GM19372 (cell line): ENCODE results near the gene PREP.
"Not testable (repeated sequence)": the region's sequence is repeated elsewhere in the genome, so short reads cannot be mapped to it uniquely, and the experiment has no call there.

ENCODE experiments used
- ATAC-seq: cut with Tn5 transposase; IDR thresholded peaks from one replicate; pipeline ENCODE4 v1.9.1; 2021; ENCODE audit warnings: mild to moderate bottlenecking, low read depth, moderate library complexity; ENCODE audit not compliant: unreplicated experiment

The PREP gene

DNA sequence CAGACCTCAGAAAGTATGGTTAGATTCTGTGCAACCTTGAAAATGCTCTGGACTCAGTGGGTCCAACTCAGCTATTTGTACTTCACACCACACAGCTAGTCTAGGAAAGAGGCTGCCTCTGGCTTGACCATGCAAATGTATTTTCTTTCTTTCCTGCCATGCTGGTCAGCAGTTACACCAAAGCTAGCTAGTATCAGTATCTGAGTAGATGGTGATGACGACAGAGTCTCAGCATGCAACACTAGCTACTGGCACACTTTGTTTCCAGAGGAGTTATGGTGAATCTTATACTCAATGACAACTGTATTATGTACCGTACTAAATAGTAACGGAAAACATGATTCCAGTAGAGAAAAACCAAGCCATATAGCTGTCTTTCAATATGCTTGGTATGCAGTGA lies 126.5 kb downstream of the PREP start:
- no peak for ATAC-seq

DNA sequence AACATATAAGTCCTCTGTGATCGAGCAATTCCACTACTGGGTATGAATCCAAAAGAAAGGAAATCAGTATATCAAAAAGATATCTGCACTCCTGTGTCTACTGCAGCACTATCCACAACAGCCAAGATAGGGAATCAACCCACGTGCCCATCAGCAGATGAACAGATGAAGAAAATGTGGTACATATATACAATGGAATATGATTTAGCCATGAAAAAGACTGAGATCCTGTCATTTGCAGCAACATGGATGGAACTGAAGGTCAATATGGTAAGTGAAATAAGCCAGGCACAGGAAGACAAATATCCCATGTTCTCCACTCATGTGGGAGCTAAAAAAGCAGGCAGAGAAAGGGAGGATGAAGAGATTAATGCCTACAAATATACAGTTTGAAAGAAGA lies 127.3 kb downstream of the PREP start:
- ATAC-seq, result no peak

DNA sequence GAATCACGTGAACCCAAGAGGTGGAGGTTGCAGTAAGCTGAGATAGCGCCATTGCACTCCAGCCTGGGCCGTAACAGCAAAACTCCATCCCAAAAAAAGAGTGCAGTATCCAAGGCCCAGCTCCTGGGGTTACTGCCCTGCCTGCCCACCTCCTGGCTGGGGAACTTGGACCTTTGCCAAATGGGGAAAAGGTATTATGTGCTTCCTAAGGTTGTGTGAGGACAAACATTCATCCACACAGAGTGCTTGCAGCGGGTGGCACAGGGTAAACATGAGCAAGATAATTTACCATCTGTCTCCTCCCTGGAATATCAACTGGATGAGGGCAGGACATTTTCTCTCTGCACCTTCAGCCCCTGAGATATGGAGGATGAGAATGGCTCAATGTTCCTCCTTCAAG lies 128.2 kb downstream of the PREP start:
- ATAC-seq, result no peak

DNA sequence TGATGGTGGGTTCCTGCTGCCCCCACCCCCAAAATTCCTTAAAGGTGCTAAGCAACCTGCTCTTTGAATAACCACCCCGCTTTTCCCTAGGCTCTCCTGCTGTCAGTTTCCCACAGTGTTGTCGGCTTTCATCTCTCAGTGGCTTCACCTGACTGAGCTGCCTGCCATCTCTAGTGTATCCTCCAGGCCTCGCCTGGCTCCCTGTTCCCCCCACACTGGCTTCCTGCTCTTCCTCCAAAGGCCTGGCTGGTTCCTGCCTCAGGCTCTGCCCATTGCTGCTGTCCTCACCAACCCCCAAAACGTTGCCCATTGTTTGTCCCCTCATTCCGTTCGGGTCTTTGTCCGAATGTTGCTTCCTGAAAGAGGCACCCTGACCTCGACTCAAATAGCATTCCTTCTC lies 129.3 kb downstream of the PREP start:
- ATAC-seq, result no peak

DNA sequence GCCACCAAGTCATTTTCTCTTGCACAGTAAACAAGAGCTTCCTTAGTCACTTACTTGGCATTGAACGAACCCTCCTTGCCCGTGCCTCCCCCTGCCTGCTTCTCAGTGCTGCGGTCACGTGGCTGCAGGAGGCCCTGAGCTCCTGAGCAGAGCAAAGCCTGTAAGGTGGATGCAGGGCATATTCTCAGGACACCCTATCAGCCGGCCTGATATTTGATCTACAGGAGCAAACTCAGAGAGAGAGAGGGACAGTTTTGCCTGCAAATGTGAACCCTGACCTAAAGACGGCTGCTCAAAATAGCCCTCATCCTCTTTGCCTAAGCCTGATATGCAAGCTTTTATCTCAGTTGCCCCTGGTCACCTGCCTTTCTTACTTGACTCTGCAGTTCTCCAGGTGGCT lies 130.1 kb downstream of the PREP start:
- ATAC-seq, result no peak

DNA sequence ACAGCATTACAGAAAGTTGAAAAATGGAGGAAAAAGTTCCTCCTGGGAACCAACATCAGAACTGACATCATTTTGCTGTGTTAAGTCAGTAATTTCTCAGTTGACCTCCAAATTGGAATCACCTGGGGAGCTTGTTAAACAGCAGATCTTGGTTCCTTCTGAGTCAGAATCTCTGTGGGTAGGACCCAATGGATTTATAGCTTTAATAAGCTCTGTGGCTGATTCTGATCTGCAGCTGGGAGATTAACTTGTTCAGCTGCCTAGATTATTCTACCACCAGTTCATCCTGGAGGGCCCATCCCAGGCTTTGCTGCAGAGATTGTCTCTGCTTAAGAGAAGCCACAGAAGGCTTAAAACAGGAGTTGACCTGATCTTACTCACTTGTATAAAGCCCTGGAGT lies 132.4 kb downstream of the PREP start:
- no peak for ATAC-seq

DNA sequence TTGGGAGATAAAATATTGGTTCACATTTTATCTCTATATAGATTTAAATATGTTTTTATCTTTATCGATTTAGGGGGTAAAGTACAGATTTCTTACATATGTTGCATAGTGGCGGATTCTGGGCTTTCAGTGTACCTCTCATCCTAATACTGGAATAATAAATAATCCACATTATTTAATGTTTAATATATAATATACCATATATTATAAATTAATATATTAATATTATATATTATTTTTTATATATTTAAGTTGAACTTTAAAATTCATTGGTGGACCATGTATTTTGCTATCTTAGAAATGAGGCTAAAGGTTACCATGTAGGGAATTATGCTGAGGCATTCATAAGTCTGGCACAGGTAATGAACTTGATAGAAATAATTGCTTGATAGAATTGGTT lies 133.5 kb downstream of the PREP start:
- ATAC-seq, result no peak

DNA sequence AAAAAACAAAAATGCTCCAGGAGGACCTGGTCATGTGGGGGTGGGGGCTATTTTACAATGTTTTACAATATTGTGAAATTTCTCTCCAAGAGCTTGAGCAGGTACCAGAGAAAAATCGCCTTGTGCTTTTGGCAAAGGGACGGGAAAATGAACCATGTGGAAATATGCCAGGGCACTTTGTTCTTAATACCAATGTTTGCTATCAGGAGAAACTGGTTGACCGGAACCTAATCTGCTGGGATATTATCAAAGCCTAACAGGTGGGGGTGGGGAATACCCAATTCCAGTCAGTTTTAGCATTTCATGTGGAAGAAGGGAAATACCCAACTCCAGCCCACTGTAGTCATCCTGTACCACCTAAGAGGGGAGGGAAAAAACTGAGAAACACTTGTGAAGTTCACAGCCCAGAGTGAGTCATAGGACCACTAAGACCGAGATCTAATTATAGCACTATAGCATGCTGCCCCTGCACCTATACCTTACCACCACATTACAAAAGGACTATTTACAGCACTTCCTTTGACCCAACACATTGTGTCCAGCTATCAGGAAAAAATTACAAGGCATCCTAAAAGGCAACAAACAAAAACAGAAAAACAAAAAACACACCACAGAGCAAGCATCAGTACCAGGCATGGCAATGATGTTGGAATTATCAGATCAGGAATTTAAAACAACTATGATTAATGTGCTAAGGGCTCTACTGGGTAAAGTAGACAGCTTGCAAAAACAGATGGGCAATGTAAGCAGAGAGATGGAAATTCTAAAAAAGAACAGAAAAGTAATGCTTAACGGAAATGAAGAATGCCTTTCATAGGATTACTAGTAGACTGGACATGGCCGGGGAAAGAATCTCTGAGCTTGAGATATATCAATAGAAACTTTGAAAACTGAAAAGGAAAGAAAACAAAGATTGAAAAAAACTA lies 138.9 kb downstream of the PREP start:
- no peak for ATAC-seq

DNA sequence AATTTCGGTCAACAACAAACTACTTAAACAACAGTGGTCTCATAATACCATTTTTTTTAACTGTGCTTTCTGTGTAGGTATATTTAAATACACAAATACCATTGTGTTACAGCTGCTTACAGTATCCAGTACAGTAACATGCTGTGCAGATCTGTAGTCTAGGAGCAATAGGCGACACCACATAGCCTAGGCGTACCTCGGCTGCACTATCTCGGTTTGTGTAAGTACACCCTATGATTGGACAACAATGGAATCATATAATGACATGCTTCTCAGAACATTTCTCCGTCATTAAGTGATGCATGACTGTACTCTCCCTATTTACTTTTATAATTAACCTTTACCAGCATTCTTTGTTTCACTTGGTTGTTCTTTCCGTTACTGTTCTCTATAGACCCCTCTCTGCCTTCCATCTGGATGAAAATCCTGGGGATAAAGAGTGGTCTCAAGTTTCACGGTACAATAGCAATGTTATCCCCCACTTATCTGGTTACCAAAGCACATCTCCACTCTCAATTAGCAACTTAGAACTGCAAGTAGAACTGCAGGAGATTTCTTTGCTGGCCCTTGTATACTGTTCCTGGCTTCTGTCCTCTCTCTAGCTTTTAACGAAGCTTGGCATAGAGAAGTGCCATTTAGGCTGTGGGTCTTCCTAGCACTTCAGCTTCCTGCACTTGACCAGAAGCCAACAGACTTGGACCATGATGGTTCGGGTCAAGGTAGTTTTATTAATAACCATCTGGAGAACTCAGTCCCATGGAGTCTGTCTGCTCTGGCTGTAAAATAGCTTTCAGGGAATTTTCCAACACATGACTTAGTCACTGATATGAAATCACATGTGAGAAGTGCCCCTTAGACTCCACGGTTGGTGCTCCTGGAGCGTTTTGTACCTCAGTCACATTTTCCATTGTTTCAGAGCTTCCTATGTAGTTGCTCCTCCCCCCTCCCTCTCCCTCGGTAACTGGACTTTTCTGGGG lies 142.7 kb downstream of the PREP start:
- no peak for ATAC-seq

DNA sequence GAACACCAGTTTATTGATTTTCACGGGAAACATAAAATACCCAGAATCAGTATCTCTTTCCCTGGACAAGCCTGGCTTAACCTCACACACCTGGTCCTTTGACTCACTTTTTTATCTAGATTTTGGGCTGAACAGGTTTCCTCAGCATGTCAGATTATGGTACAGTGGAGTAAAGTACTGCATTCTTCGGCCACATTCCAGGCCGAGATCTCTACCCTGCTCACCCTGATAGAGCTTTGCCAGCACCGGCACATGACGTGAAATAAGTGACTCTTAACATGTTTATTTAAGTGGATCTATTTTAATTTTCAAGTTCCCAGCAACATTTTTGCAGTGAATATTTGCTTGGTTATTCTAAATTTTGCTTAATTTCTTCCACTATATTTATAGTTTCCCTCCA lies 144.1 kb downstream of the PREP start:
- ATAC-seq, result no peak

DNA sequence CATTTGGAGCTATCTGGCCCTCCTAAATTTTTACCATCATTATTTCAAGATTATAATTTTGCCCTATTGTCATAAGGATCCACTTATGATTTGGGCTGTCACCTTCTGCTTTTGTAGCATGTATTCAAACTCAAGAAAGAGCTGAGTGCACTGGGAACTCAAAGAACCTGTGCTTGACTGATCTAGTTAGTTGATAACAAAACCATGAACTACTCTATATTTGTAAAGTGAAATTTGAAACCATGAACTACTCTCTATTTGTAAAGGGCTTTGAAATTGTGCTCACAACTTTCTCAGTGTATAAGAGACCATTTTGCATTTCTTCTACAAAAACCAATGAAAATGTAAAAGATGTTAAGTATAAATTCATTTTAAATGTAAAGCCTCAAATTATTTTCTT lies 145.5 kb downstream of the PREP start:
- no peak for ATAC-seq

DNA sequence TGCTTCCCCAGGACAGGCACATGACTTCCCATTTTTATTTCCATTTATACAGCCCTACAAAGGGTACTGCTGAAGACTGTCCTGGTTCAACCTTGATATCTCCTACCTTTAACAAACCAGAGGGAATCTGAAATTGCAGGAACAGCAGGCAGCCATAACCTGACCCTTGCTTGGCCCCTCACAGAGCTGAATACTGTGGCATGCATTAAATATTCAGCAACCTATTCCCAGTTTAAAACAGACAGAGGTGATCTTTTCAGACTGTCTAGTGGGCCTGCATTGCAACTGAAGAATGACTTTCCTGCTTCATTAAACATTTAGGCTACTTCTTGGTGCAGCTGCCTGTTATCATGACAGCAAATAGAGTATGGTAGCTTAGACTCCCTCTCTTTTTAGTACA lies 146.3 kb downstream of the PREP start:
- no peak for ATAC-seq

DNA sequence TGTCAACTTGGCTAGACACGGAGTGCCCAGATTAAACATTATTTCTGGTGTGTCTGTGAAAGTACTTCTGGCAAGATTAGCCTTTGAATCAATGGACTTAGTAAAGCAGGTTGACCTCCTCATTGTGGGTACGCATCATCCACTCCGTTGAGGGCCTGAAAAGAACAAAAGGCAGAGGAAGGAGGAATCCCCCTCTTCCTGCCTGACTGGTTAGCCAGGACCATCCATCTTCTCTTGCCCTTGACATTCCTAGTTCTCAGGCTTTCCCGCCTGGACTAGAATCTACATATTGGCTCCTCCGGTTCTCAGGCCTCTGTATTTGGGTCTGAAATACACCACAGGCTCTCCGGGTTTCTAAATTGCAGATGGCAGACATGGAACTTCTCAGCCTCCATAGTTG lies 149.1 kb downstream of the PREP start:
- no peak for ATAC-seq

DNA sequence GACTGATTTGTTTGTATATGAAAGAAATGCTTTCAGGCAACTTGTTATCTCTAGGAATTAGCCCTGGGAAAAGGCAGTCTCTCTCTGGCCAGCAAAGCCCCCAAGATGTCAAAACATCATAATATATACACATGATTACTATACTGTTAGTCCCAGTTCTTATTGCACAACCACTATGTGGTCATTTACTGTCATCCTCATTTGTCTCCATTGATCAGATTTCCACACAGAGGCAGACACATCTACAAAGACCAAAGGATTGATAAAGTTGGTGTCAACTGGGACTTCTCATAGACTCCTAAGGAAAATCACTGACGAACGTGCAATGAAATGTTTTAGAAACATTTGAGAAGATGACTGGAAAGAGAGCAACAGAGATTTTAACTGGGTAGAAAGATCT lies 151.2 kb downstream of the PREP start:
- no peak for ATAC-seq

DNA sequence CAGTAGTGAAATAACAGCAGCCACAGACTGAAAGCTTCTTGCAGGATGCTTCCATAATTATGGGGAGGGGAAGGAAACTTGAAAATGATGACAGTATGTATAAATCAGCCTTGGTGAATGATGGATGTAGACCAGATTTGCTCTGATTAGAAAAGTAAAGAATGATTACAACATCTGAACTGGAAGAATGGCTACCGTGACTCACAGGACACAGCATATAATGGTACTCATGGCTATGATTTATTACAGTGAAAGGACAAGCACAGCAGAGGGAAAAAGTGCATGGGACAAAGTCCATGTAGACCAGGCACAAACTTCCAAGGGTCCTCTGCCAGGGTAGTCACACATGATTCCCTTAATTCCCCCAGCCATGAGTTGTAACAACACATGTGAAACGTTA lies 152.3 kb downstream of the PREP start:
- ATAC-seq, result no peak

DNA sequence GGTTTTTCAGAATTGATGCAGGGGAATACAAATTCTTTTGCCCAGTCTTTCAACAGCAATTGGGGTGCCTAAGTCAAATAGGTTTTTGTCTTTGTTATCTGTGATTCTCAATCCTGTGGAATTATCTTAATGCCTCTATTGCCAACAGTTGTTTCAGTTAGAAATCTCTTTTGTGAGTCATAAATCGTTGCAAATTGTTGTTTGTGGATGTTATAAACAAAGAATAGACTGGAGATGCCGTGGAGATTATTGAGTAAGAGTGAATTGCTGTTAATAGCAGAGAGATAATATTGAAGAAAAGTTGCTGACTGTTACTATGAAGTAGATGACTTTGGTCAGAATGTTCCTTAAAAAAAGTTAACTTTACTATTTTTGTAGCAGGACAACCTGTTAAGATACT lies 159.4 kb downstream of the PREP start:
- no peak for ATAC-seq

DNA sequence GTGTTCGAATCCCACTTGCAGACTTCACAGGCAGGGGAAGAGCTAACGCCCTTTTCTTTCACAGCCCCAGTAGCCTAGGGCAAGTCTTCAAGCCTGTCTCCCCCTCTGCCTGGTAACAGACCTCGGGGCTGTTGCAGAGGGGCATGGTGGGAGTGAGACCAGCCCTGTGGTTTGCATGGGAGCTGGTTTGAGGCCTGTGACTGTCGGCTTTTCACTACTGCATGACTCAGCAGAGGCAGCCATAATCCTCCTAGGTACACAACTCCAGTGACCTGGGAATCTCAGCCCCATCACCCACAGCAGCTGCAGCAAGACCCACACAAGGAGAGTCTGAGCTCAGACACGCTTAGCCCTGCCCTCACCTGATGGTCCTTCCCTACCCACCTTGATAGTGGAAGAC lies 167.7 kb downstream of the PREP start:
- ATAC-seq, result no peak

DNA sequence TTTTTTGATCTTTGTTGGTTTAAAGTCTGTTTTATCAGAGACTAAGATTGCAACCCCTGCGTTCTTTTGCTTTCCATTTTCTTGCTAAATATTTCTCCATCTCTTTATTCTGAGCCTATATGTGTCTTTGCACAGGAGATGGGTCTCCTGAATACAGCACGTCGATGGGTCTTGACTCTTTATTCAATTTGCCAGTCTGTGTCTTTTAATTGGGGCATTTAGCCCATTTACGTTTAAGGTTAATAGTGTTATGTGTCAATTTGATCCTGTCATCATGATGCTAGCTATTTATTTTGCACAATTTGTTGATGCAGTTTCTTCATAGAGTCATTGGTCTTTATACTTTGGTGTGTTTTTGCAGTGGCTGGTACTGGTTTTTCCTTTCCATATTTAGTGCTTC lies 171.1 kb downstream of the PREP start:
- not testable (repeated sequence) for ATAC-seq
